GM12892 (cell line): ENCODE measurements around the gene NBEA.

Experiments used
- POLR2A ChIP-seq: IDR thresholded peaks from 2 replicates; pipeline ENCODE4 v1.6.1; 2011; ENCODE audit warnings: low read depth, low read length, control low read depth
- TAF1 ChIP-seq: IDR thresholded peaks from 2 replicates; pipeline ENCODE4 v1.6.1; 2011; ENCODE audit warnings: low read depth, mild to moderate bottlenecking, control low read depth, low read length, borderline replicate concordance

- TF ChIP-seq TAF1 (no peak), POLR2A (no peak)
Observed at GRCh38 chr13:35354285-35354684, 412.2 kb downstream of the NBEA start.
